Suprapubic skin (tissue), 3 donors: ENCODE measurements around the gene FAM110A.

Source experiments
- CTCF ChIP-seq, 2 donors: fragments of 200-600 bp in 1 of 2; fragments of 450-650 bp in 1 of 2; sonication (generic) in 1 of 2; IDR thresholded peaks; one replicate each; pipeline ENCODE4 v1.5.1; 2016 to 2019; ENCODE audit warnings: antibody characterized with exemption in 2 of 2, mild to moderate bottlenecking in 1 of 2, moderate library complexity in 1 of 2
- EP300 ChIP-seq: sonication (generic); formaldehyde crosslinking; IDR thresholded peaks from one replicate; pipeline ENCODE4 v1.6.1; 2017; ENCODE audit warnings: antibody characterized with exemption

GRCh38 chr20:826695-827323, 6.7 kb upstream of the FAM110A start:
- TF ChIP-seq CTCF (IDR thresholded peaks at IDR 0.05) (no peak), EP300 (no peak)
